ENCODE measurements around the gene GADD45G. TPM values are rescaled to one million over a fixed set of nuclear protein-coding genes. Genes with fewer than 3 reads are reported as not detected.

Gene GADD45G
- total RNA-seq: 1 to 10 TPM; 3.0 to 4.5 TPM

GRCh38 chr9:89604729-89605464 lies at the start of gene GADD45G:
Gene GADD45G, plus strand, starts transcription at chr9:89605012. Its CDS starts 110 bp downstream, at chr9:89605122.

Other genes with a start within 250 kb of the GADD45G start
- 100 to 1,000 TPM; 265 to 285 TPM for gene SEMA4D, start 106.9 kb upstream of the GADD45G start, total RNA-seq

All from activated naive CD4-positive, alpha-beta T cell treated with anti-CD3 and anti-CD28 coated beads, Interleukin-2, amount 10 ng/mL, durations not matched to agents 5 hours and 36 hours (primary cell).